GM18508 (cell line): Measurements from ENCODE around the gene AIFM1.

Experiments
- ATAC-seq: cut with Tn5 transposase; IDR thresholded peaks from one replicate; pipeline ENCODE4 v1.9.1; 2021; ENCODE audit warnings: moderate number of reproducible peaks; ENCODE audit not compliant: insufficient read depth, unreplicated experiment

AIFM1 gene

GRCh38 chrX:130165703-130166502, at the start of gene AIFM1:
Gene AIFM1, minus strand, starts transcription at chrX:130165841. Its CDS starts 185 bp downstream, at chrX:130165656.
- ATAC-seq, result peak; percentile 78

GRCh38 chrX:130213376-130213775, 47.7 kb upstream of the AIFM1 start:
- no peak for ATAC-seq

GRCh38 chrX:130212371-130212770, 46.7 kb upstream of the AIFM1 start:
- ATAC-seq, result no peak

- ATAC-seq, result no peak
Observed at GRCh38 chrX:130211415-130212186, 46.0 kb upstream of the AIFM1 start.

- ATAC-seq, result no peak
Observed at GRCh38 chrX:130204647-130205046, 39.0 kb upstream of the AIFM1 start.

GRCh38 chrX:130197464-130197863, 31.8 kb upstream of the AIFM1 start:
- no peak for ATAC-seq

GRCh38 chrX:130196466-130196865, 30.8 kb upstream of the AIFM1 start:
- no peak for ATAC-seq

- no peak for ATAC-seq
Observed at GRCh38 chrX:130190801-130191200, 25.2 kb upstream of the AIFM1 start.

GRCh38 chrX:130186651-130187050, 21.0 kb upstream of the AIFM1 start:
- no peak for ATAC-seq

GRCh38 chrX:130184857-130185256, 19.2 kb upstream of the AIFM1 start:
- ATAC-seq, result no peak

GRCh38 chrX:130184168-130184567, 18.5 kb upstream of the AIFM1 start:
- no peak for ATAC-seq

- no peak for ATAC-seq
Observed at GRCh38 chrX:130179579-130180215, 14.1 kb upstream of the AIFM1 start.

- ATAC-seq, result no peak
Observed at GRCh38 chrX:130179170-130179569, 13.5 kb upstream of the AIFM1 start.

- no peak for ATAC-seq
Observed at GRCh38 chrX:130176942-130177341, 11.3 kb upstream of the AIFM1 start.

GRCh38 chrX:130176354-130176776, 10.7 kb upstream of the AIFM1 start:
- peak; percentile 66 for ATAC-seq

- ATAC-seq, result no peak
Observed at GRCh38 chrX:130174937-130175336, 9.3 kb upstream of the AIFM1 start.

GRCh38 chrX:130174045-130174704, 8.5 kb upstream of the AIFM1 start:
- ATAC-seq, result no peak

- no peak for ATAC-seq
Observed at GRCh38 chrX:130173190-130173895, 7.7 kb upstream of the AIFM1 start.

GRCh38 chrX:130172127-130172845, 6.6 kb upstream of the AIFM1 start:
- no peak for ATAC-seq
